PC-3 (cell line): ENCODE measurements around the gene TOMM40L.

Experiments used
- EZH2 ChIP-seq: fragments of 300-600 bp; sonication (generic); IDR thresholded peaks from one replicate; pipeline ENCODE4 v1.6.1; 2017; ENCODE audit warnings: antibody characterized with exemption, mild to moderate bottlenecking, low read length; ENCODE audit not compliant: unreplicated experiment
- EZH2phosphoT487 ChIP-seq: fragments of 300-600 bp; sonication (generic); IDR thresholded peaks from 2 replicates; pipeline ENCODE4 v1.6.1; 2018; ENCODE audit warnings: mild to moderate bottlenecking, antibody characterized with exemption, low read length, borderline replicate concordance
- TF ChIP-seq, protein P1 (sequence below): fragments of 300-600 bp; sonication (generic); conservative IDR thresholded peaks from 2 replicates; pipeline ENCODE4 v1.5.1; 2017; ENCODE audit warnings: antibody characterized with exemption, low read depth, mild to moderate bottlenecking, low read length

DNA sequence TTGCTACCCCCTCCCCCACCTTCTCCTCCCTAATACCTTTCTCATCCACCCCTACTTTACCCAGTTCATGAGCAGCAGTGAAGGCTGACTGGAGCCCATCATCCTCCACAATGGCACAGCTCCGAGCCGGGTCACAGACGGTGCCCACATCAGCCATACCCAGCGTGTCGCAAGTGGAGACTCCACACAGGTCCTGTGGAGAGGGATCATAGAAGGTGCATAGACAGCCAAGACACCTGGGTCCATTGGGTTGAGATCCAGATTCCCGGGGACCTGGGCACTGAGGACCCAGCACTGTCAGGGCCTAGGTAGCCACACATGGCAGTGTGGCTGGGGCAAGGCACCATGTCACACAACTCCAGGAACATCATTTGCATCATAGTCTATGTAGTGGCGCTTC lies 29.7 kb upstream of the TOMM40L start:
- TF ChIP-seq, protein P1, sequence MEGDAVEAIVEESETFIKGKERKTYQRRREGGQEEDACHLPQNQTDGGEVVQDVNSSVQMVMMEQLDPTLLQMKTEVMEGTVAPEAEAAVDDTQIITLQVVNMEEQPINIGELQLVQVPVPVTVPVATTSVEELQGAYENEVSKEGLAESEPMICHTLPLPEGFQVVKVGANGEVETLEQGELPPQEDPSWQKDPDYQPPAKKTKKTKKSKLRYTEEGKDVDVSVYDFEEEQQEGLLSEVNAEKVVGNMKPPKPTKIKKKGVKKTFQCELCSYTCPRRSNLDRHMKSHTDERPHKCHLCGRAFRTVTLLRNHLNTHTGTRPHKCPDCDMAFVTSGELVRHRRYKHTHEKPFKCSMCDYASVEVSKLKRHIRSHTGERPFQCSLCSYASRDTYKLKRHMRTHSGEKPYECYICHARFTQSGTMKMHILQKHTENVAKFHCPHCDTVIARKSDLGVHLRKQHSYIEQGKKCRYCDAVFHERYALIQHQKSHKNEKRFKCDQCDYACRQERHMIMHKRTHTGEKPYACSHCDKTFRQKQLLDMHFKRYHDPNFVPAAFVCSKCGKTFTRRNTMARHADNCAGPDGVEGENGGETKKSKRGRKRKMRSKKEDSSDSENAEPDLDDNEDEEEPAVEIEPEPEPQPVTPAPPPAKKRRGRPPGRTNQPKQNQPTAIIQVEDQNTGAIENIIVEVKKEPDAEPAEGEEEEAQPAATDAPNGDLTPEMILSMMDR: no peak
- TF ChIP-seq EZH2: no peak
- no peak for TF ChIP-seq EZH2phosphoT487
